ENCODE data around the gene TMEM212.

TMEM212 gene

DNA sequence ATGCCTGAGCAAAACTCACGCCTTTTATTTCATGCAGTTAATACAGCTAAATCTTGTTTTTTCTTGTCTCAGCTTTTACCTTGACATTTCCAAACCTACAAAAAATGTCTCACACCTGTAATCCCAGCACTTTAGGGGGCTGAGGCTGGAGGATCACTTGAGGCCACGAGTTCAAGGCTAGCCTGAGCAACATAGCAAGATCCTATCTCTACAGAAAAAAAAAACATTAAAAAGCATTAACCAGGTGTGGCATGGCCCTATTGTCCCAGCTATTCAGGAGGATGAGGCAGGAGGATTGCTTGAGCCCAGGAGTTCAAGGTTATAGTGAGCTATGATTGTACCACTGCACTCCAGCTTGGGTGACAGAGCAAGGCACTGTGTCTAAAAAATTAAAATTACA is 3.9 kb upstream of the TMEM212 start:
- DNase-seq (ENCODE audit: low read depth) = no peak
- TF ChIP-seq, protein P1, sequence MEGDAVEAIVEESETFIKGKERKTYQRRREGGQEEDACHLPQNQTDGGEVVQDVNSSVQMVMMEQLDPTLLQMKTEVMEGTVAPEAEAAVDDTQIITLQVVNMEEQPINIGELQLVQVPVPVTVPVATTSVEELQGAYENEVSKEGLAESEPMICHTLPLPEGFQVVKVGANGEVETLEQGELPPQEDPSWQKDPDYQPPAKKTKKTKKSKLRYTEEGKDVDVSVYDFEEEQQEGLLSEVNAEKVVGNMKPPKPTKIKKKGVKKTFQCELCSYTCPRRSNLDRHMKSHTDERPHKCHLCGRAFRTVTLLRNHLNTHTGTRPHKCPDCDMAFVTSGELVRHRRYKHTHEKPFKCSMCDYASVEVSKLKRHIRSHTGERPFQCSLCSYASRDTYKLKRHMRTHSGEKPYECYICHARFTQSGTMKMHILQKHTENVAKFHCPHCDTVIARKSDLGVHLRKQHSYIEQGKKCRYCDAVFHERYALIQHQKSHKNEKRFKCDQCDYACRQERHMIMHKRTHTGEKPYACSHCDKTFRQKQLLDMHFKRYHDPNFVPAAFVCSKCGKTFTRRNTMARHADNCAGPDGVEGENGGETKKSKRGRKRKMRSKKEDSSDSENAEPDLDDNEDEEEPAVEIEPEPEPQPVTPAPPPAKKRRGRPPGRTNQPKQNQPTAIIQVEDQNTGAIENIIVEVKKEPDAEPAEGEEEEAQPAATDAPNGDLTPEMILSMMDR (conservative IDR thresholded peaks at IDR 0.05; ENCODE audit: low read depth, low read length) = no peak
- no peak overlapping the region for H3K4me3 ChIP-seq (ENCODE audit: low read length)

DNA sequence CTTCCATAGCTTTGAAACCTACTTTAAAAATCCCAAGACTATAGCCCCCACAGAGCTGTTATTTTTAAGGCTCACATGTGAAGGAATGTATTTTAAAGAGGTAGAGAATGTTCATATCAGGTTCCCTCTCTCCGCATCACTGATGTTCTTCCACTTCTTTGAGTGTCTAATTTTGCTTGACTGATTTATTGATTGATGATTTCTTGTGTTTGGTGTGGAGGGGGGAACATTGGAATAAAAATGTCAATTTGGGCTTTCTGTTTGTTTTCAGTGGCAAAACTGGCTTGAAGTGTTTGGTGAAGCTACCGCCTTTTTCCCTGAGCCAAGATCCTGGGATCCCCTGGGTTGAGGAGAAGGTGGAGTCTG is 2.7 kb upstream of the TMEM212 start:
- DNase-seq (ENCODE audit: low read depth) = no peak
- H3K4me3 ChIP-seq (ENCODE audit: low read length) = no peak overlapping the region
- TF ChIP-seq, protein P1 (conservative IDR thresholded peaks at IDR 0.05; ENCODE audit: low read depth, low read length) = no peak

DNA sequence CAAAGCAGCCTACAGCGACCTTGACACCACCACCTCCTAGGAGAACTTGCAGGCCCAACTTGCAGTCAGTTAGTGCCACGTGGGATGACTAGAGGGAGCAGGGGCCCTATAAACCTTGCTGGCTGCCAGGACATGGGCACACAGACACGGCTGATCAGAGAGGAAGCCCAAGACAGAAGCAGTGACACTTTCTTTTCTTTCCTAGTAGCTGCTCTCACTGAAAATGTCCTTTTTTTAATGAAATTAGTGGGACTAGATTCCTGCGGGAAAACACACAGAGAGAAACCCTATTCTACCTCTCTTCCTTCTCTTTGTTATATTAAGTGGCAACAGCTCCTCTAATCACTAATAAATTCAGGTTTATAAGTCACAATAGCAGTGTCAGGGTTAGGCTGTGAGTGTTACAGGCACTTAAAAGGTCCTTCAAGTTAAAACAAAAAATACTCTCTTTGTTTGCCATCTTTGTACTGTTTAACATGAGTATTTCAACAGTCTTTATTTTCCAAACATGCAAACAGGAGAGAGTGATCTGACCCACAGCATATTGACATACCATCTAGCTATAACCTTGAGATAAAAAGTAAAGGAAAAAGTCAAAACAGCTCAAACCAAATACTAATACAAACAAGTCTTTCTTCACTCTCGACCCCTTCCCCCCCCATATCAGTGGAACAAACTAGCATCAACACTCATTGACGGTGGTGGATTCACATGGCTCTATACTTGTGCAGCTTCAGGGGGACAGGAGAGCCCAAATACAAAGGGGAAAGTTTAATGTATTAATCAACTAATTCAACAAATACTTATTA is 2.1 kb upstream of the TMEM212 start:
- TF ChIP-seq, protein P1 (conservative IDR thresholded peaks at IDR 0.05; ENCODE audit: low read depth, low read length) = no peak
- DNase-seq (ENCODE audit: low read depth) = no peak
- H3K4me3 ChIP-seq (ENCODE audit: low read length) = no peak overlapping the region

DNA sequence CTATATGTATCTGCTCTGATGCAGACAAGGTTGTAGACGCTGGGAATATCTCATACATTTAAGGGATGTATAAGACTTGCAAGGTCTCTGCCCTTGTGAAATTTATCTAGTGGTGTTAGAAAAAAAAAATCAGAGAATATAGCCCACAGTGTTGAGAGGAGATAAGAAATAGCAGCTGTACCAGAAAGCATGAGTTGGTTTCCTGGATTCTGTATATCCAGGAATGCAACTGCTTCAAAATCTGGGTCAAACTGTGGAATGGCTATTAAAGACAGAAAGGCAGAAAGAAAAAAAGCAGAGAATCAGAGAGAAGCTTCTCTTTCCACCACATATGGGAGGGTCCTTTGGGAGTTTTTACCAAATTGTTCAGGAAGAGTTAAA is 1.5 kb upstream of the TMEM212 start:
- no peak overlapping the region for H3K4me3 ChIP-seq (ENCODE audit: low read length)
- TF ChIP-seq, protein P1 (conservative IDR thresholded peaks at IDR 0.05; ENCODE audit: low read depth, low read length) = no peak
- DNase-seq (ENCODE audit: low read depth) = no peak

DNA sequence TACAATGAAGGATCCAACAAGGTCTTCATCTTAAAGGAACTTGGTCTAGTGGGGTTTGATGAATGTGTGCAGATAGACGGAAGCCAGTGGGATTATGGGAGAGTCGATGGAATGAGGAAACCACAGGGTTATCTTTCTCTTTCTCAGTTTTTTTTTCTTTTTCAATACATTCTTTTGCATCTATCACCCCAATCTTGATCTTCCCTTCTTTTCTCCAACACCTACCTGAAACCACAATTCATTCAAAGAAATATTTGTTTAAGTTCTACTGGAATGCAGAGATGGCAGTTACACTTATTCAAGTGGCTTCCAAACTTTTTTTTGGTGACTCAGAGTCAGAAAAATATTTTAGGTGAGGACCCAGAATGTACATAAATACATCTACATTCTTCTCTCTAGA is 1.7 kb downstream of the TMEM212 start:
- TF ChIP-seq, protein P1 (conservative IDR thresholded peaks at IDR 0.05; ENCODE audit: low read depth, low read length) = no peak
- DNase-seq (ENCODE audit: low read depth) = no peak
- H3K4me3 ChIP-seq (ENCODE audit: low read length) = no peak overlapping the region

DNA sequence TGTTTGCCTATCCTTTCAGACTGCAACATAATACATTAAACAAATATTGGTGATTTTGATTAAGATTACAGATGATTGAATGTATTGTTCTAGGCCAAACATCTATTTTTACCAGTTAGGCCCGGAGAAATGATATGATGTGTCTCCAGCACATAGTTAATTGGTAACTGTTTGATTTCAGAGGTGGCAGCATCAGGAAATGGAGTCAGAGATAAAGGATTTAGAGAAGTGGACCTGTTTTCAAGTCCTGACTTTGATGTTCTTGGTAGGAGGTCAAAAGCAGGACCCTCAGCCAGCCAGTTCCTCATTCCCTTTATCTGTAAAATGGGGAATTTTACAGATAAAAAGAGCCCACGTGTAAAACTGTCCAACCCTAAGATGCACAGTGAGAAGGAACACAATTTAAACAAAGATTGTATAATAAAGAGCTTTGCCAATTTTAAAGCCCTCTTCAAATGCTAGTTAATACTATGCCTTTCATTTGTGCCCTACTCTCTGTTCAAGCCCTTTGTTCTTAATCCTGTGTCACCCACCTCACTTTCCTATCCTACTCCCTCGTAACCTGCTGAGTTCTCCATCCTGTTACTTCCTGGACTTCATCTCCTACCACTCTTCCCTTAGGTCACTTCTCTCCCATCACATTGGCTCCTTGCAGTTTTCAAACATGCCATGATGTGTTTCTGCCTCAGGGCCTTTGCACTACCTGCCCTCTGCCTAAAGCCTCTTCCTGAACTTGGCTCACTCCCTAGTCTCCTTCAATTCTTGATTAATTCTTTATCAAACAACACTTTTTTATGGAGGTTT is 2.5 kb downstream of the TMEM212 start:
- DNase-seq (ENCODE audit: low read depth) = no peak
- H3K4me3 ChIP-seq (ENCODE audit: low read length) = no peak overlapping the region
- TF ChIP-seq, protein P1 (conservative IDR thresholded peaks at IDR 0.05; ENCODE audit: low read depth, low read length) = no peak

Measured in retinal pigment epithelial cell (primary cell).